ENCODE data around the gene HIVEP3. TPM values are rescaled to one million over a fixed set of nuclear protein-coding genes. Genes with fewer than 3 reads are reported as not detected.

Gene HIVEP3
- total and polyA plus RNA-seq, 2 donors (not counting 1 experiment from before 2014, with no cell fraction given) = 2.0 to 5.1 TPM

- peaks cover 0 to 7% of the 10 kb centered on the region in 2 donors for H3K4me1 ChIP-seq (ENCODE audit: control insufficient read depth in 2 of 2, insufficient read depth in 2 of 2, low read length in 2 of 2)
- no peak overlapping the region for H3K4me3 ChIP-seq (ENCODE audit: control extremely low read depth in 1 of 5, extremely low read depth in 1 of 5, insufficient read depth in 1 of 5, low read depth in 2 of 5, low read length in 4 of 5)
- POLR2A ChIA-PET = no interaction called here
- peaks cover 4% of the 10 kb centered on the region for H3K9me3 Mint-ChIP-seq (ENCODE audit: insufficient read depth)
- H3K9me3 ChIP-seq (ENCODE audit: control extremely low read depth in 1 of 3, control insufficient read depth in 2 of 3, insufficient read depth in 1 of 3, low read length in 2 of 3) = peaks cover 0 to 5% (median 0%) of the 10 kb centered on the region in 3 donors
- WGBS (ENCODE audit: insufficient coverage) = 72% methylated on average over 5 of the region's 7 CpGs
- TF ChIP-seq CTCF (IDR thresholded peaks at IDR 0.05) = no peak
- CTCF ChIA-PET = interaction anchor here (1.4 to 2.0 kb wide), 2 partner anchors 31 to 33 kb away, joined by 3 to 4 read pairs; no protein-coding TSS in a partner anchor
- H3K4me2 ChIP-seq (replicated peaks; ENCODE audit: low read depth, low read length, poor library complexity, severe bottlenecking) = no peak overlapping the region
- H2AFZ ChIP-seq (ENCODE audit: insufficient read depth, low read depth, low read length, poor library complexity, severe bottlenecking) = no peak overlapping the region
- peaks cover 0 to 7% of the 10 kb centered on the region in 2 experiments for H3K36me3 ChIP-seq (replicated peaks in 1 of 2; ENCODE audit: control extremely low read depth in 1 of 2, control insufficient read depth in 1 of 2, extremely low read depth in 1 of 2, insufficient read depth in 2 of 2, low read length in 1 of 2)
- no peak overlapping the region for H3K27ac ChIP-seq (ENCODE audit: low read length in 2 of 2)
- H4K20me1 ChIP-seq (ENCODE audit: control insufficient read depth, insufficient read depth, low read length, poor library complexity, severe bottlenecking) = no peaks in the 10 kb centered on the region
- no peaks in the 10 kb centered on the region for H3K27me3 ChIP-seq (replicated peaks in 1 of 4; ENCODE audit: control extremely low read depth in 1 of 4, control insufficient read depth in 3 of 4, insufficient read depth in 4 of 4, low read length in 3 of 4)
- intact Hi-C loops (cut with micrococcal nuclease) = no loop called here
- DNase-seq (no peak), ATAC-seq (ENCODE audit: low read depth) (no peak)
- no peak overlapping the region for H3K9ac ChIP-seq (ENCODE audit: low read length)
- peaks cover 37% of the 10 kb centered on the region for H3K4me1 Mint-ChIP-seq
- peaks cover 9% of the 10 kb centered on the region for H3K79me2 ChIP-seq (ENCODE audit: control insufficient read depth, insufficient read depth, low read length)
- H3K27ac Mint-ChIP-seq = no peak overlapping the region
- no peak overlapping the region for H3K4me3 Mint-ChIP-seq
- H3K27me3 Mint-ChIP-seq = no peaks in the 10 kb centered on the region
Measured at GRCh38 chr1:41547781-41548560, 370.8 kb downstream of the HIVEP3 start.

- H3K4me3 ChIP-seq (ENCODE audit: control extremely low read depth in 1 of 5, extremely low read depth in 1 of 5, insufficient read depth in 1 of 5, low read depth in 2 of 5, low read length in 4 of 5) = no peak overlapping the region
- WGBS (ENCODE audit: insufficient coverage) = 94% methylated on average over 4 of the region's 6 CpGs
- ATAC-seq (ENCODE audit: low read depth) = no peak
- Mint-ChIP-seq H3K9me3 (ENCODE audit: insufficient read depth) (no peaks in the 10 kb centered on the region), H3K4me3 (no peak overlapping the region), H3K27ac (no peak overlapping the region), H3K4me1 (peaks cover 36% of the 10 kb centered on the region), H3K27me3 (no peaks in the 10 kb centered on the region)
- CTCF ChIA-PET = interaction anchor here (1.4 to 2.0 kb wide), 2 partner anchors 30 to 32 kb away, joined by 3 to 4 read pairs; no protein-coding TSS in a partner anchor
- intact Hi-C loops (cut with micrococcal nuclease) = no loop called here
- H3K27me3 ChIP-seq (replicated peaks in 1 of 4; ENCODE audit: control extremely low read depth in 1 of 4, control insufficient read depth in 3 of 4, insufficient read depth in 4 of 4, low read length in 3 of 4) = no peaks in the 10 kb centered on the region
- peaks cover 0 to 7% of the 10 kb centered on the region in 2 donors for H3K4me1 ChIP-seq (ENCODE audit: control insufficient read depth in 2 of 2, insufficient read depth in 2 of 2, low read length in 2 of 2)
- H3K27ac ChIP-seq (ENCODE audit: low read length in 2 of 2) = no peak overlapping the region
- H3K36me3 ChIP-seq (replicated peaks in 1 of 2; ENCODE audit: control extremely low read depth in 1 of 2, control insufficient read depth in 1 of 2, extremely low read depth in 1 of 2, insufficient read depth in 2 of 2, low read length in 1 of 2) = peaks cover 0 to 9% of the 10 kb centered on the region in 2 experiments
- no peak for DNase-seq
- no peak overlapping the region for H3K4me2 ChIP-seq (replicated peaks; ENCODE audit: low read depth, low read length, poor library complexity, severe bottlenecking)
- POLR2A ChIA-PET = no interaction called here
- H3K9me3 ChIP-seq (ENCODE audit: control extremely low read depth in 1 of 3, control insufficient read depth in 2 of 3, insufficient read depth in 1 of 3, low read length in 2 of 3) = peaks cover 0 to 5% (median 0%) of the 10 kb centered on the region in 3 donors
- no peak for TF ChIP-seq EZH2 (IDR thresholded peaks at IDR 0.05; ENCODE audit: borderline replicate concordance, insufficient read depth, low read depth, low read length, poor library complexity, severe bottlenecking)
- TF ChIP-seq CTCF (IDR thresholded peaks at IDR 0.05) = no peak
- H3K79me2 ChIP-seq (ENCODE audit: control insufficient read depth, insufficient read depth, low read length) = peaks cover 9% of the 10 kb centered on the region
- H2AFZ ChIP-seq (ENCODE audit: insufficient read depth, low read depth, low read length, poor library complexity, severe bottlenecking) = no peak overlapping the region
- no peaks in the 10 kb centered on the region for H4K20me1 ChIP-seq (ENCODE audit: control insufficient read depth, insufficient read depth, low read length, poor library complexity, severe bottlenecking)
- H3K9ac ChIP-seq (ENCODE audit: low read length) = no peak overlapping the region
Measured at GRCh38 chr1:41547336-41547735, 371.4 kb downstream of the HIVEP3 start.
